ENCODE data around the gene TLE2. TPM values are rescaled to one million over a fixed set of nuclear protein-coding genes. Genes with fewer than 3 reads are reported as not detected.

Gene TLE2
- total and polyA plus RNA-seq, 9 of the 15 experiments (the other 6 are each of a cell fraction or from before 2014, with no cell fraction given) = 0.35 to 13.1 (median 6.2) TPM

DNA sequence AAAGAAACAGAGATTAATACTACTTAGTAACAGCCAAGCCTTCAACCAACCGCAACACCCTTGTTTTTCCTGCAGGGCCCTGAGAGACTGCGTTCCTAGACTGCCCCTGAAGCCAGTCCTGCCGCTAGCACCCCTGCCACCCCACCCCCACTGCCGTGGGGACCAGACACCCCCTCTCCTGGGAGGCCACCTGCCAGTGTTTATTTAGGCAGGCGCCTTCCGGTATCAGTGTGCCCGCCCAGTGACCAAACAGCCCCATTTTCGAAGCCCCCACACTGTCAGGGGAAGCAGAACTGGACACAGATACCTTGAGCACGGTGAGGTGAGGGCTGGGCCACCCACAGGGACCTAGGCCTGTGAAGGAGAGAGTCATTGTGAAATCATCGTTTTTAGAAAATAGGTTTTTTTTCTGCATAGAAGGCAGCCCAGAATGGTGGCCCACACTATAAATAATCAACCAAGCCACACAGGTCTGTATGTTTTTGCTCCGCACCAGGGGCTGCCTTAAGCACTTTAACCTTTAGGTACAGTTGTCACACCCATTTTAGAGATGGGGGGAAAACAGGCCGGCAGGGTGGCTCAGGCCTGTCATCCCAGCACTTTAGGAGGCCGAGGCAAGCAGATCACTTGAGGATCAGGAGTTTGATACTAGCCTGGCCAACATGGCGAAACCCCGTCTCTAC is 36.7 kb upstream of the TLE2 start:
- ChIA-PET CTCF (ENCODE audit: low intra/inter-chr PET ratio) (interaction anchor here (0.7 kb wide), 1 partner anchor 110 kb away, joined by 4 read pairs; no protein-coding TSS in a partner anchor), POLR2A (interaction anchor here (0.6 to 1.1 kb wide), 2 partner anchors 13 to 30 kb away, joined by 3 to 4 read pairs; no protein-coding TSS in a partner anchor)
- no peaks in the 10 kb centered on the region for H3K27me3 ChIP-seq (ENCODE audit: control insufficient read depth in 2 of 2, insufficient read depth in 2 of 2, low read length in 2 of 2)
- H3K9me1 ChIP-seq (ENCODE audit: control insufficient read depth, insufficient read depth, low read length) = no peaks in the 10 kb centered on the region
- intact Hi-C loops (cut with micrococcal nuclease) (no loop called here), in situ Hi-C loops (cut with MboI) (no loop called here)
- no TSS peak for BruUV-seq (replicated peaks)
- 0 out of 2 replicates have a peak, but pooled peaks cover 2% of the 10 kb centered on the region for H3K9me3 ChIP-seq (replicated peaks; ENCODE audit: control insufficient read depth, insufficient read depth, low read depth, low read length)
- peaks cover 3% of the 10 kb centered on the region; the same call in 1 of the 3 replicates for H3K36me3 ChIP-seq (ENCODE audit: control insufficient read depth, insufficient read depth, low read length)
- H3K79me2 ChIP-seq (ENCODE audit: control insufficient read depth, insufficient read depth, low read length) = peaks cover 9% of the 10 kb centered on the region
- peak overlapping the region in 1 of 2 experiments; percentile 85; a peak in 3 of 4 replicates for H3K9ac ChIP-seq (ENCODE audit: insufficient read depth in 1 of 2, low read depth in 2 of 2, low read length in 2 of 2)
- H3K27ac ChIP-seq (ENCODE audit: extremely low read depth, low read depth, low read length) = peak overlapping the region; percentile 7; the same call in 1 of the 3 replicates
- H3K4me2 ChIP-seq (ENCODE audit: insufficient read depth, low read length) = no peak overlapping the region
- H2AFZ ChIP-seq (ENCODE audit: low read depth, low read length) = peak overlapping the region; percentile 44
- no peak for DNase-seq (ENCODE audit: extremely low read depth in 1 of 4, low spot score in 3 of 4)
- H3K4me3 ChIP-seq = no peak overlapping the region
- no peaks in the 10 kb centered on the region for H4K20me1 ChIP-seq (replicated peaks; ENCODE audit: control insufficient read depth, insufficient read depth, low read length)
- peak; percentile 32 for FAIRE-seq
- 51% methylated on average over 15 of the region's 15 CpGs for WGBS (ENCODE audit: insufficient coverage, low coverage, missing lambda C conversion rate)
- peaks cover 13 to 31% of the 10 kb centered on the region in 2 experiments for H3K4me1 ChIP-seq (replicated peaks in 1 of 2; ENCODE audit: control insufficient read depth in 2 of 2, insufficient read depth in 2 of 2, low read length in 2 of 2)
- no peak for ATAC-seq
- TF ChIP-seq, protein P1, sequence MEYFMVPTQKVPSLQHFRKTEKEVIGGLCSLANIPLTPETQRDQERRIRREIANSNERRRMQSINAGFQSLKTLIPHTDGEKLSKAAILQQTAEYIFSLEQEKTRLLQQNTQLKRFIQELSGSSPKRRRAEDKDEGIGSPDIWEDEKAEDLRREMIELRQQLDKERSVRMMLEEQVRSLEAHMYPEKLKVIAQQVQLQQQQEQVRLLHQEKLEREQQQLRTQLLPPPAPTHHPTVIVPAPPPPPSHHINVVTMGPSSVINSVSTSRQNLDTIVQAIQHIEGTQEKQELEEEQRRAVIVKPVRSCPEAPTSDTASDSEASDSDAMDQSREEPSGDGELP (CRISPR knock-in tag; IDR thresholded peaks at IDR 0.05; ENCODE audit: borderline replicate concordance) = 0 out of 2 replicates have a peak, but pooled peaks have one; percentile 23
- TF ChIP-seq, protein P2, sequence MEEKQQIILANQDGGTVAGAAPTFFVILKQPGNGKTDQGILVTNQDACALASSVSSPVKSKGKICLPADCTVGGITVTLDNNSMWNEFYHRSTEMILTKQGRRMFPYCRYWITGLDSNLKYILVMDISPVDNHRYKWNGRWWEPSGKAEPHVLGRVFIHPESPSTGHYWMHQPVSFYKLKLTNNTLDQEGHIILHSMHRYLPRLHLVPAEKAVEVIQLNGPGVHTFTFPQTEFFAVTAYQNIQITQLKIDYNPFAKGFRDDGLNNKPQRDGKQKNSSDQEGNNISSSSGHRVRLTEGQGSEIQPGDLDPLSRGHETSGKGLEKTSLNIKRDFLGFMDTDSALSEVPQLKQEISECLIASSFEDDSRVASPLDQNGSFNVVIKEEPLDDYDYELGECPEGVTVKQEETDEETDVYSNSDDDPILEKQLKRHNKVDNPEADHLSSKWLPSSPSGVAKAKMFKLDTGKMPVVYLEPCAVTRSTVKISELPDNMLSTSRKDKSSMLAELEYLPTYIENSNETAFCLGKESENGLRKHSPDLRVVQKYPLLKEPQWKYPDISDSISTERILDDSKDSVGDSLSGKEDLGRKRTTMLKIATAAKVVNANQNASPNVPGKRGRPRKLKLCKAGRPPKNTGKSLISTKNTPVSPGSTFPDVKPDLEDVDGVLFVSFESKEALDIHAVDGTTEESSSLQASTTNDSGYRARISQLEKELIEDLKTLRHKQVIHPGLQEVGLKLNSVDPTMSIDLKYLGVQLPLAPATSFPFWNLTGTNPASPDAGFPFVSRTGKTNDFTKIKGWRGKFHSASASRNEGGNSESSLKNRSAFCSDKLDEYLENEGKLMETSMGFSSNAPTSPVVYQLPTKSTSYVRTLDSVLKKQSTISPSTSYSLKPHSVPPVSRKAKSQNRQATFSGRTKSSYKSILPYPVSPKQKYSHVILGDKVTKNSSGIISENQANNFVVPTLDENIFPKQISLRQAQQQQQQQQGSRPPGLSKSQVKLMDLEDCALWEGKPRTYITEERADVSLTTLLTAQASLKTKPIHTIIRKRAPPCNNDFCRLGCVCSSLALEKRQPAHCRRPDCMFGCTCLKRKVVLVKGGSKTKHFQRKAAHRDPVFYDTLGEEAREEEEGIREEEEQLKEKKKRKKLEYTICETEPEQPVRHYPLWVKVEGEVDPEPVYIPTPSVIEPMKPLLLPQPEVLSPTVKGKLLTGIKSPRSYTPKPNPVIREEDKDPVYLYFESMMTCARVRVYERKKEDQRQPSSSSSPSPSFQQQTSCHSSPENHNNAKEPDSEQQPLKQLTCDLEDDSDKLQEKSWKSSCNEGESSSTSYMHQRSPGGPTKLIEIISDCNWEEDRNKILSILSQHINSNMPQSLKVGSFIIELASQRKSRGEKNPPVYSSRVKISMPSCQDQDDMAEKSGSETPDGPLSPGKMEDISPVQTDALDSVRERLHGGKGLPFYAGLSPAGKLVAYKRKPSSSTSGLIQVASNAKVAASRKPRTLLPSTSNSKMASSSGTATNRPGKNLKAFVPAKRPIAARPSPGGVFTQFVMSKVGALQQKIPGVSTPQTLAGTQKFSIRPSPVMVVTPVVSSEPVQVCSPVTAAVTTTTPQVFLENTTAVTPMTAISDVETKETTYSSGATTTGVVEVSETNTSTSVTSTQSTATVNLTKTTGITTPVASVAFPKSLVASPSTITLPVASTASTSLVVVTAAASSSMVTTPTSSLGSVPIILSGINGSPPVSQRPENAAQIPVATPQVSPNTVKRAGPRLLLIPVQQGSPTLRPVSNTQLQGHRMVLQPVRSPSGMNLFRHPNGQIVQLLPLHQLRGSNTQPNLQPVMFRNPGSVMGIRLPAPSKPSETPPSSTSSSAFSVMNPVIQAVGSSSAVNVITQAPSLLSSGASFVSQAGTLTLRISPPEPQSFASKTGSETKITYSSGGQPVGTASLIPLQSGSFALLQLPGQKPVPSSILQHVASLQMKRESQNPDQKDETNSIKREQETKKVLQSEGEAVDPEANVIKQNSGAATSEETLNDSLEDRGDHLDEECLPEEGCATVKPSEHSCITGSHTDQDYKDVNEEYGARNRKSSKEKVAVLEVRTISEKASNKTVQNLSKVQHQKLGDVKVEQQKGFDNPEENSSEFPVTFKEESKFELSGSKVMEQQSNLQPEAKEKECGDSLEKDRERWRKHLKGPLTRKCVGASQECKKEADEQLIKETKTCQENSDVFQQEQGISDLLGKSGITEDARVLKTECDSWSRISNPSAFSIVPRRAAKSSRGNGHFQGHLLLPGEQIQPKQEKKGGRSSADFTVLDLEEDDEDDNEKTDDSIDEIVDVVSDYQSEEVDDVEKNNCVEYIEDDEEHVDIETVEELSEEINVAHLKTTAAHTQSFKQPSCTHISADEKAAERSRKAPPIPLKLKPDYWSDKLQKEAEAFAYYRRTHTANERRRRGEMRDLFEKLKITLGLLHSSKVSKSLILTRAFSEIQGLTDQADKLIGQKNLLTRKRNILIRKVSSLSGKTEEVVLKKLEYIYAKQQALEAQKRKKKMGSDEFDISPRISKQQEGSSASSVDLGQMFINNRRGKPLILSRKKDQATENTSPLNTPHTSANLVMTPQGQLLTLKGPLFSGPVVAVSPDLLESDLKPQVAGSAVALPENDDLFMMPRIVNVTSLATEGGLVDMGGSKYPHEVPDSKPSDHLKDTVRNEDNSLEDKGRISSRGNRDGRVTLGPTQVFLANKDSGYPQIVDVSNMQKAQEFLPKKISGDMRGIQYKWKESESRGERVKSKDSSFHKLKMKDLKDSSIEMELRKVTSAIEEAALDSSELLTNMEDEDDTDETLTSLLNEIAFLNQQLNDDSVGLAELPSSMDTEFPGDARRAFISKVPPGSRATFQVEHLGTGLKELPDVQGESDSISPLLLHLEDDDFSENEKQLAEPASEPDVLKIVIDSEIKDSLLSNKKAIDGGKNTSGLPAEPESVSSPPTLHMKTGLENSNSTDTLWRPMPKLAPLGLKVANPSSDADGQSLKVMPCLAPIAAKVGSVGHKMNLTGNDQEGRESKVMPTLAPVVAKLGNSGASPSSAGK (IDR thresholded peaks at IDR 0.05) = peak; percentile 51; the same call in 1 of the 2 replicates
- TF ChIP-seq ZNF766 (CRISPR knock-in tag; conservative IDR thresholded peaks at IDR 0.05) = no peak
- TF ChIP-seq, protein P3, sequence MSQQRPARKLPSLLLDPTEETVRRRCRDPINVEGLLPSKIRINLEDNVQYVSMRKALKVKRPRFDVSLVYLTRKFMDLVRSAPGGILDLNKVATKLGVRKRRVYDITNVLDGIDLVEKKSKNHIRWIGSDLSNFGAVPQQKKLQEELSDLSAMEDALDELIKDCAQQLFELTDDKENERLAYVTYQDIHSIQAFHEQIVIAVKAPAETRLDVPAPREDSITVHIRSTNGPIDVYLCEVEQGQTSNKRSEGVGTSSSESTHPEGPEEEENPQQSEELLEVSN (IDR thresholded peaks at IDR 0.05; ENCODE audit: borderline replicate concordance in 1 of 2, extremely low read depth in 1 of 2, insufficient read depth in 1 of 2, insufficient read length in 1 of 2, low read depth in 1 of 2, low read length in 1 of 2, poor library complexity in 1 of 2, severe bottlenecking in 1 of 2) = peak in 1 of 2 experiments; percentile 54
